Loucy (cell line): ENCODE measurements around the gene ZDHHC8.

Experiments
- H2AFZ ChIP-seq: fragments of 200-600 bp; sonication (generic); 2 replicates; pipeline ENCODE4 v1.6.0; 2016; ENCODE audit warnings: antibody characterized with exemption, mild to moderate bottlenecking, low read length, moderate library complexity
- H3F3A ChIP-seq: fragments of 200-600 bp; 2 replicates; pipeline ENCODE4 v1.6.0; 2016; ENCODE audit warnings: antibody characterized with exemption, low read depth, mild to moderate bottlenecking
- H3K27me3 ChIP-seq: fragments of 200-600 bp; sonication (generic); 2 replicates; pipeline ENCODE4 v1.6.1; 2014; ENCODE audit warnings: low read length, mild to moderate bottlenecking; ENCODE audit not compliant: insufficient read depth, poor library complexity, severe bottlenecking
- H3K36me3 ChIP-seq: fragments of 200-600 bp; sonication (generic); 2 replicates; pipeline ENCODE4 v1.6.1; 2016; ENCODE audit warnings: low read length; ENCODE audit not compliant: insufficient read depth
- H3K4me1 ChIP-seq: fragments of 200-600 bp; sonication (generic); 2 replicates; pipeline ENCODE4 v1.5.1; 2014; ENCODE audit warnings: low read length, mild to moderate bottlenecking; ENCODE audit not compliant: insufficient read depth, poor library complexity, severe bottlenecking
- H3K4me2 ChIP-seq: fragments of 200-600 bp; sonication (generic); 2 replicates; pipeline ENCODE4 v1.6.0; 2014; ENCODE audit warnings: antibody characterized with exemption, low read length, low read depth, mild to moderate bottlenecking; ENCODE audit not compliant: poor library complexity, severe bottlenecking
- H3K4me3 ChIP-seq: fragments of 200-600 bp; sonication (generic); 2 replicates; pipeline ENCODE4 v1.5.1; 2014; ENCODE audit warnings: low read length, mild to moderate bottlenecking, mixed read lengths; ENCODE audit not compliant: poor library complexity, severe bottlenecking
- H3K79me2 ChIP-seq: fragments of 200-600 bp; sonication (generic); 2 replicates; pipeline ENCODE4 v1.6.1; 2014; ENCODE audit warnings: low read length; ENCODE audit not compliant: insufficient read depth
- H3K9ac ChIP-seq: fragments of 200-600 bp; sonication (generic); 2 replicates; pipeline ENCODE4 v1.6.0; 2014; ENCODE audit warnings: mild to moderate bottlenecking, low read depth, low read length, moderate library complexity; ENCODE audit not compliant: poor library complexity, severe bottlenecking
- H3K9me2 ChIP-seq: fragments of 200-600 bp; sonication (generic); replicated peaks from 2 replicates; pipeline ENCODE4 v1.6.1; 2016; ENCODE audit warnings: low read depth, low read length, mixed read lengths
- H3K9me3 ChIP-seq: fragments of 200-600 bp; sonication (generic); 2 replicates; pipeline ENCODE4 v1.6.1; 2014; ENCODE audit warnings: mild to moderate bottlenecking, antibody characterized with exemption, low read length, low read depth; ENCODE audit not compliant: insufficient read depth
- H4K20me1 ChIP-seq: fragments of 200-600 bp; sonication (generic); 2 replicates; pipeline ENCODE4 v1.6.0; 2014; ENCODE audit warnings: antibody characterized with exemption, low read length, mild to moderate bottlenecking; ENCODE audit not compliant: insufficient read depth, poor library complexity, severe bottlenecking
- CTCF ChIP-seq: fragments of 200-600 bp; sonication (generic); conservative IDR thresholded peaks from 2 replicates; pipeline ENCODE4 v1.5.1; 2014; ENCODE audit warnings: mild to moderate bottlenecking, antibody characterized with exemption, low read length
- EZH2phosphoT487 ChIP-seq: fragments of 200-600 bp; IDR thresholded peaks from 2 replicates; pipeline ENCODE4 v1.6.1; 2018; ENCODE audit warnings: antibody characterized with exemption, mild to moderate bottlenecking, moderate library complexity, borderline replicate concordance

Gene ZDHHC8

GRCh38 chr22:20135265-20135664, 3.7 kb downstream of the ZDHHC8 start:
- TF ChIP-seq CTCF, result no peak
- TF ChIP-seq EZH2phosphoT487, result no peak
- Histone ChIP-seq H4K20me1 (peaks cover 18% of the 10 kb centered on the region), H3K9me2 (no peaks in the 10 kb centered on the region), H3K4me3 (no peak overlapping the region), H3F3A (no peaks in the 10 kb centered on the region), H3K4me1 (peaks cover 23% of the 10 kb centered on the region), H3K4me2 (no peak overlapping the region), H3K79me2 (peaks cover 47% of the 10 kb centered on the region; the same call in 1 of the 2 replicates), H3K9ac (no peak overlapping the region), H3K36me3 (no peaks in the 10 kb centered on the region; the same call in 1 of the 2 replicates), H2AFZ (no peak overlapping the region), H3K9me3 (no peaks in the 10 kb centered on the region), H3K27me3 (no peaks in the 10 kb centered on the region)

GRCh38 chr22:20135806-20136602, 4.4 kb downstream of the ZDHHC8 start:
- H3F3A ChIP-seq, result no peaks in the 10 kb centered on the region
- H3K4me1 ChIP-seq, result peaks cover 23% of the 10 kb centered on the region
- no peaks in the 10 kb centered on the region; the same call in 1 of the 2 replicates for H3K36me3 ChIP-seq
- peaks cover 47% of the 10 kb centered on the region; the same call in 1 of the 2 replicates for H3K79me2 ChIP-seq
- peaks cover 18% of the 10 kb centered on the region for H4K20me1 ChIP-seq
- no peaks in the 10 kb centered on the region for H3K9me3 ChIP-seq
- no peak for TF ChIP-seq EZH2phosphoT487
- no peak for TF ChIP-seq CTCF
- no peak overlapping the region for H2AFZ ChIP-seq
- no peak overlapping the region for H3K9ac ChIP-seq
- H3K4me2 ChIP-seq, result no peak overlapping the region
- H3K27me3 ChIP-seq, result no peaks in the 10 kb centered on the region
- H3K4me3 ChIP-seq, result no peak overlapping the region
- H3K9me2 ChIP-seq, result no peaks in the 10 kb centered on the region

DNA sequence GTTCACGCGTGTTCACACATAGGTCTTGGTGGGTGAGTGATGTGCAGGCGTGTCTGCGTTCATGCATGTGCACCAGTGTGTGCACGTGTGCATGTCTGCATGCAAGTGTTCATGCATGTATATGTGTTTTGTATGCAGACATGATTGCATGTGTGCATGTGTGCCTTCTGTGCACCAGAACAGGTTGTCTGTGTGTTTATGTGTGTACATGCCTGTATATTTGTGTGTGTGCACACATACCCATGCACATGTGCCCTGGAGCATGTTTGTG, 4.9 kb downstream of the ZDHHC8 start:
- Histone ChIP-seq H3K4me2 (no peak overlapping the region), H4K20me1 (peaks cover 18% of the 10 kb centered on the region), H3K36me3 (no peaks in the 10 kb centered on the region; the same call in 1 of the 2 replicates), H3K9ac (no peak overlapping the region), H3K9me2 (no peaks in the 10 kb centered on the region), H3K4me1 (peaks cover 23% of the 10 kb centered on the region), H3K79me2 (peaks cover 47% of the 10 kb centered on the region; the same call in 1 of the 2 replicates), H2AFZ (no peak overlapping the region), H3K27me3 (no peaks in the 10 kb centered on the region), H3K4me3 (no peak overlapping the region), H3K9me3 (no peaks in the 10 kb centered on the region), H3F3A (no peaks in the 10 kb centered on the region)
- no peak for TF ChIP-seq EZH2phosphoT487
- TF ChIP-seq CTCF, result no peak
